ENCODE results near the gene RIN3.
A peak's percentile ranks its signal among the peaks of the same experiment; 100 is the strongest.

Gene RIN3

GRCh38 chr14:92528486-92529100, 15.0 kb downstream of the RIN3 start:
- no peak for DNase-seq (ENCODE audit: low read depth)

GRCh38 chr14:92529903-92530302, 16.3 kb downstream of the RIN3 start:
- no peak for DNase-seq (ENCODE audit: low read depth)

GRCh38 chr14:92531106-92531873, 17.7 kb downstream of the RIN3 start:
- DNase-seq (ENCODE audit: low read depth), result no peak

- DNase-seq (ENCODE audit: low read depth), result no peak
Measured at GRCh38 chr14:92532490-92533163, 19.0 kb downstream of the RIN3 start.

GRCh38 chr14:92534932-92535643, 21.5 kb downstream of the RIN3 start:
- no peak for DNase-seq (ENCODE audit: low read depth)

GRCh38 chr14:92536231-92536630, 22.6 kb downstream of the RIN3 start:
- DNase-seq (ENCODE audit: low read depth), result peak; percentile 79

GRCh38 chr14:92538412-92538985, 24.9 kb downstream of the RIN3 start:
- no peak for DNase-seq (ENCODE audit: low read depth)

GRCh38 chr14:92539419-92539818, 25.8 kb downstream of the RIN3 start:
- no peak for DNase-seq (ENCODE audit: low read depth)

GRCh38 chr14:92539875-92540274, 26.3 kb downstream of the RIN3 start:
- no peak for DNase-seq (ENCODE audit: low read depth)

- peak; percentile 99 for DNase-seq (ENCODE audit: low read depth)
Measured at GRCh38 chr14:92540472-92541048, 27.0 kb downstream of the RIN3 start.

- no peak for DNase-seq (ENCODE audit: low read depth)
Measured at GRCh38 chr14:92542766-92543554, 29.4 kb downstream of the RIN3 start.

- no peak for DNase-seq (ENCODE audit: low read depth)
Measured at GRCh38 chr14:92544051-92544720, 30.6 kb downstream of the RIN3 start.

- DNase-seq (ENCODE audit: low read depth), result no peak
Measured at GRCh38 chr14:92546347-92547053, 32.9 kb downstream of the RIN3 start.

GRCh38 chr14:92549105-92549858, 35.7 kb downstream of the RIN3 start:
- DNase-seq (ENCODE audit: low read depth), result no peak

GRCh38 chr14:92549859-92550230, 36.3 kb downstream of the RIN3 start:
- peak; percentile 46 for DNase-seq (ENCODE audit: low read depth)

GRCh38 chr14:92551044-92551841, 37.7 kb downstream of the RIN3 start:
- no peak for DNase-seq (ENCODE audit: low read depth)

GRCh38 chr14:92552066-92552465, 38.5 kb downstream of the RIN3 start:
- DNase-seq (ENCODE audit: low read depth), result no peak

GRCh38 chr14:92553438-92553837, 39.9 kb downstream of the RIN3 start:
- no peak for DNase-seq (ENCODE audit: low read depth)
